Measurements from ENCODE around the gene BLACAT1. TPM values are rescaled to one million over a fixed set of nuclear protein-coding genes. Genes with fewer than 3 reads are reported as not detected.

Gene BLACAT1
- total RNA-seq, 1 donor from 2014 or later: 3.9 TPM

DNA sequence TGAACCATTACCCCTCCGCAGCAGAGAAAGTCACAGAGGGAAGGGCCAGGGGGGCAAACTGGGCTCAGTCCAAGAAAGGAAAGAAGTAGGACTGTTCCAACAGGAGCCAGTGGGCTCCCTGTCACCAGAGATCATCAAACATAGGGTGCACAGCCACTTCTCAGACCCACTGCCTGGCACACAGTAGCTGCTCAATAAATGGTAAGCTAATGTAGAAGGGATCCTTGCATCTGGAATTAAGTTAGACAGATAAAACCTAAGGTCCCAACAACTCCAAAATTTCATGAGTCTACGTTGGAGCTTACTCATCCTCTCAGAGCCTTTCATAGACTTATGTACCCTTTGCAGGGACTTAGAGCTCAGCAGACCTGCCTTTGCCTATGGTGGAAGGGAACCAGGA is 3.5 kb downstream of the BLACAT1 start:
- Mint-ChIP-seq H3K4me3 (peak overlapping the region; percentile 48), H3K27ac (ENCODE audit: unreplicated experiment) (no peak overlapping the region), H3K4me1 (peaks cover 69% of the 10 kb centered on the region)

DNA sequence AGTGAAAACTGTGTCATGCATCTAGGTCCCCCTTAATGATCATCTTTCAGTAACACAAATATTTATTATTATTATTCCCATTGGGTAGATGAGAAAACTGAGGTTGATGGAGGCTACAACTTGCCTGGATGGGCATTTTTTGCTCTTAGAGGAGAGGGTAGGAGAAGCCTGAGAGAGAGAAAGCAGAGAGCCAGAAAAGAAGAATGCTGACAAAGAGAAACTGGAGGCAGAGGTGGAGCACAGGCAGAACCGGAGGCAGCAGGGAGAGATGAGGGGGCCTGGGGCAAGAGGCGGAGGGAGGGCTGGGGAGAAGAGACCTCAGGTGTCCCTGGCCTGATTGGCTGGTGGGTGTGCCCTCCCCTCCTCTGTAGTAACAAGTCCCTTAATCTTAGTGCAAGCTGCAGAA is 4.1 kb downstream of the BLACAT1 start:
- Mint-ChIP-seq H3K27me3 (ENCODE audit: low read depth) (peaks cover 50% of the 10 kb centered on the region), H3K9me3 (no peaks in the 10 kb centered on the region), H3K4me3 (peak overlapping the region; percentile 61), H3K27ac (ENCODE audit: unreplicated experiment) (no peak overlapping the region), H3K4me1 (peaks cover 74% of the 10 kb centered on the region), H3K36me3 (ENCODE audit: low read depth) (no peaks in the 10 kb centered on the region)
- TF ChIP-seq, protein P1, sequence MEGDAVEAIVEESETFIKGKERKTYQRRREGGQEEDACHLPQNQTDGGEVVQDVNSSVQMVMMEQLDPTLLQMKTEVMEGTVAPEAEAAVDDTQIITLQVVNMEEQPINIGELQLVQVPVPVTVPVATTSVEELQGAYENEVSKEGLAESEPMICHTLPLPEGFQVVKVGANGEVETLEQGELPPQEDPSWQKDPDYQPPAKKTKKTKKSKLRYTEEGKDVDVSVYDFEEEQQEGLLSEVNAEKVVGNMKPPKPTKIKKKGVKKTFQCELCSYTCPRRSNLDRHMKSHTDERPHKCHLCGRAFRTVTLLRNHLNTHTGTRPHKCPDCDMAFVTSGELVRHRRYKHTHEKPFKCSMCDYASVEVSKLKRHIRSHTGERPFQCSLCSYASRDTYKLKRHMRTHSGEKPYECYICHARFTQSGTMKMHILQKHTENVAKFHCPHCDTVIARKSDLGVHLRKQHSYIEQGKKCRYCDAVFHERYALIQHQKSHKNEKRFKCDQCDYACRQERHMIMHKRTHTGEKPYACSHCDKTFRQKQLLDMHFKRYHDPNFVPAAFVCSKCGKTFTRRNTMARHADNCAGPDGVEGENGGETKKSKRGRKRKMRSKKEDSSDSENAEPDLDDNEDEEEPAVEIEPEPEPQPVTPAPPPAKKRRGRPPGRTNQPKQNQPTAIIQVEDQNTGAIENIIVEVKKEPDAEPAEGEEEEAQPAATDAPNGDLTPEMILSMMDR (conservative IDR thresholded peaks at IDR 0.05): no peak
- no peak for DNase-seq (ENCODE audit: low read depth, low spot score)

More for the DNA sequence above, 3.5 kb downstream of the BLACAT1 start:
- TF ChIP-seq, protein P1 (conservative IDR thresholded peaks at IDR 0.05): no peak
- H3K27me3 Mint-ChIP-seq (ENCODE audit: low read depth): peaks cover 54% of the 10 kb centered on the region
- H3K9me3 Mint-ChIP-seq: no peaks in the 10 kb centered on the region
- H3K36me3 Mint-ChIP-seq (ENCODE audit: low read depth): no peaks in the 10 kb centered on the region
- DNase-seq (ENCODE audit: low read depth, low spot score): no peak

DNA sequence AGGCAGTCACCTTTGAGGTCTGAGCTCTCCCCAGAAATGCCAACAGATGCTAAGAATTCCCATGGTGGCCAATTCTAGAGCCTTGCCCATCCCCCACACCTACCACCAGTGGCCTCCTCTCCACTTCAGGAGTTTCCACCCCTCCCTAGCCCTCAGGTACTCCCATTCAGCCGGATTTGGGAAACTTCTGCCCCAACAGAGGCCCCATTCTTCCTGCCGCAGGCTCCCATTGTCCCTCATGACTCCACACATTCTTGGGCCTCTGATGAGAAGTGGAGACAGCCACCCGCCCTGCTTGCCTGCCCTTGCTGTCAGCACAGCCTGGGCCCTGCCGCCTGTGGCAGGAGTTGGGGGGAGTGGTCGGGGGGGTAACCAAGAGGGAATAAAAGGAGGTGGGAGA is 4.6 kb downstream of the BLACAT1 start:
- H3K27ac Mint-ChIP-seq (ENCODE audit: unreplicated experiment): peak overlapping the region; percentile 50
- DNase-seq (ENCODE audit: low read depth, low spot score): no peak
- peaks cover 45% of the 10 kb centered on the region for H3K27me3 Mint-ChIP-seq (ENCODE audit: low read depth)
- no peaks in the 10 kb centered on the region for H3K9me3 Mint-ChIP-seq
- no peaks in the 10 kb centered on the region for H3K36me3 Mint-ChIP-seq (ENCODE audit: low read depth)
- TF ChIP-seq, protein P1 (conservative IDR thresholded peaks at IDR 0.05): no peak
- H3K4me3 Mint-ChIP-seq: peak overlapping the region; percentile 61
- peaks cover 75% of the 10 kb centered on the region for H3K4me1 Mint-ChIP-seq

DNA sequence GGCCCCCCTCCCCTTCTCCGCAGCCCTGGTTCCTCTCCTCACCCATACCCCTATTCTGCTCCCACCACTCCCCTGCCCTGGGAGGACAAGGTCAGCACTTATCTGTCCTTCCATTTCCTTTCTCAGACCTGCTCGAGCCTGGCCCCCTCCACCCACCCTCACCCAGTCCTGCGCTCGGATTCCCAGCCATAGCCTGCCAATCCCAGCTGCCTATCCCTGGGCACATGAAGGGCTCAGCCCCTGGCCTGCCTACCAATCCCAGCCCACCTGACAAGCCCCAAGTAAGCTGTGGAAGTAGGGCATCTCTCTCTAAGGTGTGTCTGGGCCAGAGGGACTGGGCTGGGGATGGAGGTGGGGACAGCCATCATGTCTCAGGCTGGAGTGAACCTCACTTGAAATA is 5.4 kb downstream of the BLACAT1 start:
- TF ChIP-seq, protein P1 (conservative IDR thresholded peaks at IDR 0.05): peak; percentile 0
- peak overlapping the region; percentile 50 for H3K27ac Mint-ChIP-seq (ENCODE audit: unreplicated experiment)
- H3K36me3 Mint-ChIP-seq (ENCODE audit: low read depth): no peaks in the 10 kb centered on the region
- peaks cover 37% of the 10 kb centered on the region for H3K27me3 Mint-ChIP-seq (ENCODE audit: low read depth)
- H3K4me1 Mint-ChIP-seq: peaks cover 79% of the 10 kb centered on the region
- H3K9me3 Mint-ChIP-seq: no peaks in the 10 kb centered on the region
- no peak for DNase-seq (ENCODE audit: low read depth, low spot score)
- peak overlapping the region; percentile 61 for H3K4me3 Mint-ChIP-seq

DNA sequence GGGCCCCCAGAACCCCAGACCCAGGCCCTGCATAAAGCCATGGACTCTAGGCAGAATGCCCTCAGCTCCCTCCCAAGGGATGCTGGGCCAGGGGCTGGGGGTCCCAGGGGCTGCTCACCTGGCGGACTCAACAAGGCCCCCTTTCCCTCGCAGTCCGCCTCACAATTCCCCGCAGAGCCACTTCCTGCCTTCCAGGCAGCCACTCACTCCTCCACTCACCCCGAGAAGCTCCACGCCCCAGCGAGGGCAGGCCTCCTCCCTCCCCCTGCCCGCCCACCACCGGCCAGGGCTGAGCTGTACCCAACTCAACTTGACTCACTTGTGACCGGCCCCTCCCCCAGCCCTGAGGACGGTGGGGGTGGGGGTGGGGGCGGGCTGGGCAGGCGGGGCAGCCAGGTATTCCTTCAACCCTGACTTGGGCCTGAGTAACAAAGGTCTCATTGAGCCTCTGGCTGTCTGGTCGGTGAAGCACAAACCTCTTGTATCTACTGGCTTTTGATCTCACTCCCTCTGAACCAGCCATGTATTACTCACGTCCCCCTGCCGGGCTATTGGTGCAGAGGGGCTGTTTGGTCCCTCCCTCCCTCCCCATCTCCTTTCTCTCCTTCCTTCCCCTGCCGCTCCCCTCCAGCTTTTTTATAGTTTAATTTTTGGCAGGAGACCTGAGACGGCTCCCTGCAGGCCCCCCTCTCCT is 5.9 kb downstream of the BLACAT1 start:
- Mint-ChIP-seq H3K4me1 (peaks cover 84% of the 10 kb centered on the region), H3K9me3 (no peaks in the 10 kb centered on the region), H3K27me3 (ENCODE audit: low read depth) (peaks cover 32% of the 10 kb centered on the region), H3K4me3 (peak overlapping the region; percentile 69), H3K36me3 (ENCODE audit: low read depth) (no peaks in the 10 kb centered on the region), H3K27ac (ENCODE audit: unreplicated experiment) (no peak overlapping the region)
- TF ChIP-seq, protein P1 (conservative IDR thresholded peaks at IDR 0.05): peak; percentile 38
- DNase-seq (ENCODE audit: low read depth, low spot score): no peak

Data from neural crest cell (in vitro differentiated cells).